ENCODE measurements around the gene PKD1L1. TPM values are rescaled to one million over a fixed set of nuclear protein-coding genes. Genes with fewer than 3 reads are reported as not detected.

PKD1L1 gene
- polyA plus RNA-seq, 1 donor from 2014 or later = 2.0 TPM

GRCh38 chr7:47884675-47885074 is 63.6 kb downstream of the PKD1L1 start:
- H3K9ac ChIP-seq (ENCODE audit: low read length) = no peak overlapping the region

GRCh38 chr7:47882635-47883034 is 65.6 kb downstream of the PKD1L1 start:
- no peaks in the 10 kb centered on the region for H4K20me1 ChIP-seq (ENCODE audit: insufficient read depth)
- H3F3A ChIP-seq (ENCODE audit: insufficient read depth, low read length, poor library complexity, severe bottlenecking) = no peaks in the 10 kb centered on the region
- H3K9ac ChIP-seq (ENCODE audit: low read length) = no peak overlapping the region
- no peaks in the 10 kb centered on the region for H3K79me2 ChIP-seq (replicated peaks; ENCODE audit: insufficient read depth, low read length)
- H3K4me3 ChIP-seq (ENCODE audit: low read length) = no peak overlapping the region
- H3K27me3 ChIP-seq (ENCODE audit: insufficient read depth, low read depth, low read length) = no peaks in the 10 kb centered on the region
- no peaks in the 10 kb centered on the region for H3K36me3 ChIP-seq (ENCODE audit: insufficient read depth, low read length)
- H2AFZ ChIP-seq (ENCODE audit: low read depth, low read length) = no peak overlapping the region
- H3K9me3 ChIP-seq (ENCODE audit: low read length) = no peaks in the 10 kb centered on the region
- no peak overlapping the region for H3K27ac ChIP-seq (ENCODE audit: low read length)
- no peaks in the 10 kb centered on the region for H3K9me2 ChIP-seq (ENCODE audit: insufficient read depth, low read length)
- H3K4me2 ChIP-seq (ENCODE audit: low read length) = no peak overlapping the region
- TF ChIP-seq EZH2 (IDR thresholded peaks at IDR 0.05; ENCODE audit: borderline replicate concordance, insufficient read depth, low read length, poor library complexity, severe bottlenecking) = no peak
- TF ChIP-seq TAF1 (IDR thresholded peaks at IDR 0.05; ENCODE audit: low read depth) = no peak
- no peak for TF ChIP-seq SMC3 (conservative IDR thresholded peaks at IDR 0.05; ENCODE audit: poor library complexity)
- TF ChIP-seq EP300 (conservative IDR thresholded peaks at IDR 0.05; ENCODE audit: poor library complexity, severe bottlenecking) = no peak
- no peak for TF ChIP-seq CTCF (IDR thresholded peaks at IDR 0.05; ENCODE audit: poor library complexity, severe bottlenecking)
- TF ChIP-seq POLR2AphosphoS5 (IDR thresholded peaks at IDR 0.05) = no peak
- no peak for TF ChIP-seq REST (IDR thresholded peaks at IDR 0.05; ENCODE audit: borderline replicate concordance)

More at GRCh38 chr7:47884675-47885074, 63.6 kb downstream of the PKD1L1 start:
- H2AFZ ChIP-seq (ENCODE audit: low read depth, low read length) = no peak overlapping the region
- no peaks in the 10 kb centered on the region for H3F3A ChIP-seq (ENCODE audit: insufficient read depth, low read length, poor library complexity, severe bottlenecking)
- H3K9me3 ChIP-seq (ENCODE audit: low read length) = no peaks in the 10 kb centered on the region
- no peak overlapping the region for H3K27ac ChIP-seq (ENCODE audit: low read length)
- H3K9me2 ChIP-seq (ENCODE audit: insufficient read depth, low read length) = no peaks in the 10 kb centered on the region
- no peak overlapping the region for H3K4me2 ChIP-seq (ENCODE audit: low read length)
- no peaks in the 10 kb centered on the region for H4K20me1 ChIP-seq (ENCODE audit: insufficient read depth)
- no peaks in the 10 kb centered on the region for H3K79me2 ChIP-seq (replicated peaks; ENCODE audit: insufficient read depth, low read length)
- no peaks in the 10 kb centered on the region for H3K36me3 ChIP-seq (ENCODE audit: insufficient read depth, low read length)
- TF ChIP-seq EP300 (conservative IDR thresholded peaks at IDR 0.05; ENCODE audit: poor library complexity, severe bottlenecking) = no peak
- no peak for TF ChIP-seq CTCF (IDR thresholded peaks at IDR 0.05; ENCODE audit: poor library complexity, severe bottlenecking)
- no peak for TF ChIP-seq REST (IDR thresholded peaks at IDR 0.05; ENCODE audit: borderline replicate concordance)
- TF ChIP-seq EZH2 (IDR thresholded peaks at IDR 0.05; ENCODE audit: borderline replicate concordance, insufficient read depth, low read length, poor library complexity, severe bottlenecking) = no peak
- TF ChIP-seq SMC3 (conservative IDR thresholded peaks at IDR 0.05; ENCODE audit: poor library complexity) = no peak
- no peak for TF ChIP-seq RAD21 (conservative IDR thresholded peaks at IDR 0.05)
- TF ChIP-seq TAF1 (IDR thresholded peaks at IDR 0.05; ENCODE audit: low read depth) = no peak
- TF ChIP-seq MXI1 (conservative IDR thresholded peaks at IDR 0.05; ENCODE audit: poor library complexity, severe bottlenecking) = no peak
- H3K27me3 ChIP-seq (ENCODE audit: insufficient read depth, low read depth, low read length) = no peaks in the 10 kb centered on the region
- no peak overlapping the region for H3K4me3 ChIP-seq (ENCODE audit: low read length)

All from neural cell (in vitro differentiated cells).